ENCODE measurements around the gene NOPCHAP1.

- no peak for TF ChIP-seq CTCF (conservative IDR thresholded peaks at IDR 0.05)
- TF ChIP-seq ZFX (IDR thresholded peaks at IDR 0.05): no peak
Measured at GRCh38 chr12:105033851-105034250, 47.7 kb downstream of the NOPCHAP1 start.
